Hepatocyte (in vitro differentiated cells): ENCODE results near the gene LAMA3.

Experiments used
- CTCF ChIP-seq: fragments of 200-600 bp; sonication (generic); IDR thresholded peaks from 2 replicates; pipeline ENCODE4 v1.5.1; 2016; ENCODE audit warnings: antibody characterized with exemption, mild to moderate bottlenecking; ENCODE audit not compliant: poor library complexity
- EZH2 ChIP-seq: fragments of 200-600 bp; sonication (generic); IDR thresholded peaks from 2 replicates; pipeline ENCODE4 v1.6.1; 2016; ENCODE audit warnings: antibody characterized with exemption, mild to moderate bottlenecking, borderline replicate concordance
- EZH2phosphoT487 ChIP-seq: fragments of 200-600 bp; sonication (generic); IDR thresholded peaks from one replicate; pipeline ENCODE4 v1.6.1; 2018; ENCODE audit warnings: antibody characterized with exemption, mild to moderate bottlenecking, low read depth, moderate library complexity; ENCODE audit not compliant: unreplicated experiment, severe bottlenecking

- TF ChIP-seq CTCF (no peak), EZH2phosphoT487 (no peak), EZH2 (no peak)
These were observed 148.3 kb downstream of the LAMA3 start for GRCh38 chr18:23837591-23837990.
